H1 (cell line): ENCODE results near the gene EEF1AKMT1. TPM values are rescaled to one million over a fixed set of nuclear protein-coding genes. Genes with fewer than 3 reads are reported as not detected.

ENCODE experiments used
- CTCF ChIA-PET: fragments of 300-600 bp; sonication (Branson Sonifier 250); formaldehyde crosslinking; loops from one replicate; lab custom pipeline; 2021; ENCODE audit not compliant: partially characterized antibody; lab: Charles Lee
- POLR2A ChIA-PET: fragments of 300-600 bp; sonication (Branson Sonifier 250); formaldehyde crosslinking; loops from one replicate; lab custom pipeline; 2021; ENCODE audit warnings: inconsistent platforms; ENCODE audit not compliant: partially characterized antibody; lab: Charles Lee
- DNase-seq, 2 experiments: peaks; one replicate each; pipeline versions ENCODE4 v3.0.0 to v3.0.0-alpha.2; 2010 to 2022; ENCODE audit warnings: low spot score in 2 of 2, low read depth in 1 of 2, mixed read lengths in 1 of 2
- FAIRE-seq: peaks from 2 replicates; lab custom pipeline; 2011; peaks lifted over from hg19 to GRCh38; lab: Jason Lieb, UNC
- H2AFZ ChIP-seq: 2 replicates; pipeline ENCODE4 v1.8.1; 2012; ENCODE audit warnings: low read length, inconsistent platforms
- H2AK5ac ChIP-seq: 2 replicates; pipeline ENCODE4 v1.6.1; 2013; ENCODE audit warnings: low read depth, low read length
- H2BK120ac ChIP-seq: replicated peaks from 2 replicates; pipeline ENCODE3; 2013; ENCODE audit warnings: low read depth, low read length, inconsistent platforms
- H2BK12ac ChIP-seq: 2 replicates; pipeline ENCODE4 v1.6.1; 2013; ENCODE audit warnings: low read depth, low read length
- H2BK15ac ChIP-seq: 2 replicates; pipeline ENCODE4 v1.6.1; 2013; ENCODE audit warnings: low read length
- H2BK20ac ChIP-seq: 2 replicates; pipeline ENCODE4 v1.6.1; 2013; ENCODE audit warnings: low read length
- H2BK5ac ChIP-seq: 2 replicates; pipeline ENCODE4 v1.6.1; 2013; ENCODE audit warnings: low read depth, low read length
- H3K14ac ChIP-seq: 2 replicates; pipeline ENCODE4 v1.6.1; 2013; ENCODE audit warnings: inconsistent platforms; ENCODE audit not compliant: insufficient read length
- H3K18ac ChIP-seq: 2 replicates; pipeline ENCODE4 v1.6.1; 2013; ENCODE audit warnings: low read length; ENCODE audit errors: extremely low read depth
- H3K23ac ChIP-seq: 2 replicates; pipeline ENCODE4 v1.6.1; 2013; ENCODE audit warnings: inconsistent platforms; ENCODE audit not compliant: insufficient read length
- H3K23me2 ChIP-seq: 2 replicates; pipeline ENCODE4 v1.6.1; 2013; ENCODE audit warnings: low read depth, low read length
- H3K27ac ChIP-seq: 2 replicates; pipeline ENCODE4 v1.6.1; 2011; ENCODE audit warnings: low read depth, low read length, inconsistent platforms
- H3K27me3 ChIP-seq, 4 experiments: replicated peaks in 1 of 4; 1 replicate in 1 of 4; 2 replicates in 3 of 4; pipeline versions ENCODE4 v1.6.1 to v1.8.1; 2011 to 2013; ENCODE audit warnings: low read length in 3 of 4, mild to moderate bottlenecking in 3 of 4, inconsistent platforms in 2 of 4, mixed read lengths in 2 of 4, moderate library complexity in 1 of 4; ENCODE audit not compliant: control insufficient read depth in 3 of 4, insufficient read depth in 3 of 4; ENCODE audit errors: extremely low read depth in 1 of 4
- H3K36me3 ChIP-seq, 4 experiments: 2 replicates each; pipeline versions ENCODE4 v1.6.1 to v1.8.1; 2011 to 2013; ENCODE audit warnings: mild to moderate bottlenecking in 4 of 4, low read length in 3 of 4, moderate library complexity in 2 of 4, control low read depth in 1 of 4, inconsistent platforms in 1 of 4; ENCODE audit not compliant: insufficient read depth in 4 of 4, control insufficient read depth in 2 of 4
- H3K4ac ChIP-seq: replicated peaks from 2 replicates; pipeline ENCODE3; 2013; ENCODE audit warnings: low read length, low read depth, mixed read lengths, inconsistent platforms; ENCODE audit not compliant: insufficient read length
- H3K4me1 ChIP-seq, 4 experiments: replicated peaks in 1 of 4; 1 replicate in 1 of 4; 2 replicates in 3 of 4; pipeline versions ENCODE4 v1.6.1 to v1.8.1; 2011 to 2013; ENCODE audit warnings: low read length in 3 of 4, inconsistent platforms in 2 of 4, mixed read lengths in 1 of 4; ENCODE audit not compliant: insufficient read depth in 4 of 4, control insufficient read depth in 3 of 4
- H3K4me2 ChIP-seq, 2 experiments: 2 replicates each; pipeline versions ENCODE4 v1.6.1 to v1.8.1; 2011 to 2013; ENCODE audit warnings: low read depth in 2 of 2, low read length in 2 of 2, control low read depth in 1 of 2, inconsistent platforms in 1 of 2, mild to moderate bottlenecking in 1 of 2; ENCODE audit not compliant: insufficient read depth in 1 of 2
- H3K4me3 ChIP-seq, 4 experiments: fragments of 200-600, 300-600 bp in 1 of 4; sonication (generic), shearing (Covaris generic), sonication (Bioruptor Twin) in 1 of 4; 2 replicates each; pipeline versions ENCODE4 v1.5.1 to v1.8.1; 2011 to 2016; ENCODE audit warnings: low read length in 4 of 4, low read depth in 3 of 4, control low read depth in 2 of 4, inconsistent platforms in 2 of 4, mild to moderate bottlenecking in 2 of 4, mixed read lengths in 1 of 4, moderate library complexity in 1 of 4; ENCODE audit not compliant: insufficient read depth in 2 of 4; ENCODE audit errors: extremely low read depth in 1 of 4
- H3K56ac ChIP-seq: replicated peaks from 2 replicates; pipeline ENCODE3; 2013; ENCODE audit warnings: low read depth, mild to moderate bottlenecking, mixed read lengths, low read length, inconsistent platforms; ENCODE audit not compliant: insufficient read length
- H3K79me1 ChIP-seq: 2 replicates; pipeline ENCODE4 v1.6.1; 2013; ENCODE audit warnings: low read depth, low read length, control low read depth
- H3K79me2 ChIP-seq, 2 experiments: 2 replicates each; pipeline versions ENCODE4 v1.6.1 to v1.8.1; 2012 to 2013; ENCODE audit warnings: low read length in 2 of 2, mild to moderate bottlenecking in 2 of 2, inconsistent platforms in 1 of 2; ENCODE audit not compliant: insufficient read depth in 2 of 2, control insufficient read depth in 1 of 2
- H3K9ac ChIP-seq, 4 experiments: replicated peaks in 1 of 4; 1 replicate in 1 of 4; 2 replicates in 3 of 4; pipeline versions ENCODE4 v1.6.1 to v1.8.1; 2011 to 2013; ENCODE audit warnings: low read depth in 3 of 4, low read length in 3 of 4, control low read depth in 2 of 4, mild to moderate bottlenecking in 2 of 4, moderate library complexity in 2 of 4, inconsistent platforms in 1 of 4; ENCODE audit errors: extremely low read depth in 1 of 4
- H3K9me3 ChIP-seq, 2 experiments: 2 replicates each; pipeline versions ENCODE4 v1.6.1 to v1.8.1; 2012 to 2013; ENCODE audit warnings: mild to moderate bottlenecking in 2 of 2, moderate library complexity in 2 of 2, control low read depth in 1 of 2, inconsistent platforms in 1 of 2, low read depth in 1 of 2, low read length in 1 of 2, mixed read lengths in 1 of 2; ENCODE audit not compliant: insufficient read depth in 2 of 2
- H4K20me1 ChIP-seq, 2 experiments: replicated peaks in 1 of 2; 2 replicates each; pipeline versions ENCODE3 to v1.8.1; 2011 to 2013; ENCODE audit warnings: inconsistent platforms in 2 of 2, low read length in 2 of 2, mild to moderate bottlenecking in 1 of 2; ENCODE audit not compliant: insufficient read depth in 2 of 2, control insufficient read depth in 1 of 2
- H4K5ac ChIP-seq: 2 replicates; pipeline ENCODE4 v1.6.1; 2013; ENCODE audit warnings: low read length, low read depth, mixed read lengths, inconsistent platforms; ENCODE audit not compliant: insufficient read length
- H4K8ac ChIP-seq: 2 replicates; pipeline ENCODE4 v1.8.0; 2013; ENCODE audit warnings: mild to moderate bottlenecking, moderate library complexity, low read length, inconsistent platforms; ENCODE audit not compliant: insufficient read depth; ENCODE audit errors: extremely low read depth
- H4K91ac ChIP-seq: replicated peaks from 2 replicates; pipeline ENCODE3; 2013; ENCODE audit warnings: low read length, mixed read lengths, inconsistent platforms; ENCODE audit not compliant: insufficient read length
- SUZ12 ChIP-seq: fragments of 200-600 bp; sonication (generic); IDR thresholded peaks from 2 replicates; pipeline ENCODE4 v1.6.1; 2012; ENCODE audit warnings: mild to moderate bottlenecking, inconsistent platforms, low read length, moderate library complexity, mixed read lengths
- ZNF274 ChIP-seq: IDR thresholded peaks from 2 replicates; pipeline ENCODE4 v1.7.0; 2012; ENCODE audit warnings: low read length, borderline replicate concordance; ENCODE audit errors: extremely low read depth
- WGBS, 2 experiments: shearing (Covaris generic) in 1 of 2; methylation state at CpG; one replicate each; pipeline versions ENCODE4 v1.1.6 to v1.1.7; 2013 to 2015; ENCODE audit warnings: low lambda C conversion rate in 2 of 2, mixed read lengths in 2 of 2, inconsistent platforms in 1 of 2, low coverage in 1 of 2, missing lambda C conversion rate in 1 of 2; ENCODE audit not compliant: insufficient replicate concordance in 2 of 2, insufficient coverage in 1 of 2, insufficient read length in 1 of 2; ENCODE audit errors: extremely low coverage in 1 of 2, missing lambda C conversion rate in 1 of 2; 5-methylcytosine and 5-hydroxymethylcytosine counted together
- polyA plus RNA-seq, 7 experiments: library from polyadenylated mRNA; depleted of rRNA in 3 of 7; stranded (reverse) in 5 of 7; unstranded in 2 of 7; fragments of >200 nt in 5 of 7; fragments of 200-250 nt in 2 of 7; gene quantifications; 1 replicate in 5 of 7; 2 replicates in 1 of 7; 4 replicates in 1 of 7; pipeline versions ENCODE4 v1.2.1 to v1.2.3, GENCODE V29; 2011 to 2013; ENCODE audit warnings: missing spikeins in 2 of 7, mixed read lengths in 2 of 7
- total RNA-seq: library from RNA; stranded (reverse); fragmentation: NEBNext Ultra II Directional; extraction: Animal tissue kit (Norgen Biotek cat#: 25700); gene quantifications from 2 replicates; pipeline ENCODE4 v1.2.1, GENCODE V29; 2021

EEF1AKMT1 gene
- total and polyA plus RNA-seq, 2 of the 8 experiments (the other 6 are each of a cell fraction or from before 2014, with no cell fraction given), result 3.1 to 4.1 TPM

DNA sequence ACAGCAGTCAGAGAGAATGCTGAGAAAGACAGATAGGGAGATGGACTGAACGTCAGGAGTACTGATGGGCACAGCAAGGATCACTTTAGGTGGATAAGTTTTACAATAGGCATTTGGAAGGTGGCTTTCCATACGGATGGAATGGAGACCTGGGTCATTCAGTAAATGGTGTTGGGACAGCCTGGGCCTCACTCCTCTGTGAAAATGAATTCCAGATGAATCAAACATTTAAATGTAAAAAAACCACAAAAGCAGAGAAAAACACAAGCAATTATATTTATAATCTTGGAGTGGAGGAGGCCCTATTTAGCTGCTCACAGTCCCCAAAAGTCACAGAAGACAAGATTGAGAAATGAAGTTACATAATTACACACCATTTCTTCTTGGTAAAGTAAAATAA lies 65.5 kb downstream of the EEF1AKMT1 start:
- H2AK5ac ChIP-seq, result no peak overlapping the region
- H2BK120ac ChIP-seq, result no peak overlapping the region
- H3K56ac ChIP-seq, result no peak overlapping the region
- H3K79me2 ChIP-seq, result no peaks in the 10 kb centered on the region
- POLR2A ChIA-PET, result no interaction called here
- H4K20me1 ChIP-seq, result no peaks in the 10 kb centered on the region
- H3K4me3 ChIP-seq, result no peak overlapping the region
- DNase-seq (no peak), FAIRE-seq (no peak)
- H4K8ac ChIP-seq, result no peak overlapping the region
- H2BK12ac ChIP-seq, result no peak overlapping the region
- H3K9ac ChIP-seq, result no peak overlapping the region
- no peak overlapping the region for H3K23ac ChIP-seq
- H3K27me3 ChIP-seq, result peaks cover 0 to 3% (median 2%) of the 10 kb centered on the region in 4 experiments; a peak in 5 of 7 replicates
- no peak overlapping the region for H3K4me2 ChIP-seq
- H3K4ac ChIP-seq, result no peak overlapping the region
- peaks cover 4 to 11% (median 6%) of the 10 kb centered on the region in 4 experiments; a peak in 6 of 7 replicates for H3K4me1 ChIP-seq
- no peak overlapping the region for H4K91ac ChIP-seq
- no peak overlapping the region for H3K14ac ChIP-seq
- no peak overlapping the region for H3K18ac ChIP-seq
- CTCF ChIA-PET, result interaction anchor here (0.6 to 1.0 kb wide), 3 partner anchors 14 to 62 kb away, joined by 3 read pairs; no protein-coding TSS in a partner anchor
- H3K36me3 ChIP-seq, result no peaks in the 10 kb centered on the region
- peaks cover 5% of the 10 kb centered on the region for H3K23me2 ChIP-seq
- no peak overlapping the region for H4K5ac ChIP-seq
- 92% methylated on average over 2 of the region's 2 CpGs; no CpG with 5 or more reads in 1 of the 2 experiments for WGBS, 2 experiments
- H2BK20ac ChIP-seq, result no peak overlapping the region
- H2BK5ac ChIP-seq, result no peak overlapping the region
- no peak overlapping the region for H3K27ac ChIP-seq
- no peaks in the 10 kb centered on the region for H3K79me1 ChIP-seq
- no peak overlapping the region for H2AFZ ChIP-seq
- no peaks in the 10 kb centered on the region for H3K9me3 ChIP-seq
- no peak overlapping the region for H2BK15ac ChIP-seq
- TF ChIP-seq ZNF274, result no peak
- TF ChIP-seq SUZ12, result no peak
